ENCODE measurements around the gene MAG.

MAG gene

DNA sequence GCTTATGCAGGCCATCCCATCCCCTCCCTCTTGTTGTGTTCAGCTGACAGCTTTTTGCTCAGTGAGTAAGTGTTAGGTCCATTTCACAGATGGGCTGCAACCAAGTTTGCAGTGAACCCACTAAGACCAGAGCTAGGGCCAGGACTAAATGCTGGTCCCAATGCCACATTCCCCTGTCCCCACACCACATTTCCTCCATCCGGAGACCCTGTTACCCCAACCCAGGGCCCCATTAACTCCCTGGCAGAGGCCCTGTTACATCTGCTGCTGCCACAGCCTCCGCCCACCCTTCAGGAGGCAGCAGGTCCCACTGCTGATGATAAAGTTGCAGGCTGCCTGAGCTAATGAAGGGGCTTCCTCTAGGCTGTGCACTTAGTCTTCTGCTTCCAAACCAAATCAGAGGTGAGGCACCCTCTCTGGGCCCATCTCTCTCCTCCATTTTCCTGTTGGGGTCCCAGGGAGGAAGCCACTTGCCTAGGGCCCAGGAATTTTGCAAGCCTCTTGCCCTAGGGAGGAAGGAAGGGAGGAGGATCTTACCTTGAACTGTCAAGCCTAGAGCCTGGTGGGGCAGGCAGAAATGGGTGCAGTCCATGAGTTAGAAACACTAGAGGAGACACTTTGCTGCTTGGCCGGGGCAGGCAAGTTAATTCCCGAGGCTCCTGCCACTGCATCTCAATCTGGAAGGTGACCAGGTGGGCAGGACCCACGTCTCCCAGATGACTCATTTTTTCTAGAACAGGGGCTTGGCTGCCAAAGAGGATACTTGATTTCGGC lies 26.6 kb upstream of the MAG start:
- no peak for DNase-seq (ENCODE audit: low read depth in 2 of 2)

DNA sequence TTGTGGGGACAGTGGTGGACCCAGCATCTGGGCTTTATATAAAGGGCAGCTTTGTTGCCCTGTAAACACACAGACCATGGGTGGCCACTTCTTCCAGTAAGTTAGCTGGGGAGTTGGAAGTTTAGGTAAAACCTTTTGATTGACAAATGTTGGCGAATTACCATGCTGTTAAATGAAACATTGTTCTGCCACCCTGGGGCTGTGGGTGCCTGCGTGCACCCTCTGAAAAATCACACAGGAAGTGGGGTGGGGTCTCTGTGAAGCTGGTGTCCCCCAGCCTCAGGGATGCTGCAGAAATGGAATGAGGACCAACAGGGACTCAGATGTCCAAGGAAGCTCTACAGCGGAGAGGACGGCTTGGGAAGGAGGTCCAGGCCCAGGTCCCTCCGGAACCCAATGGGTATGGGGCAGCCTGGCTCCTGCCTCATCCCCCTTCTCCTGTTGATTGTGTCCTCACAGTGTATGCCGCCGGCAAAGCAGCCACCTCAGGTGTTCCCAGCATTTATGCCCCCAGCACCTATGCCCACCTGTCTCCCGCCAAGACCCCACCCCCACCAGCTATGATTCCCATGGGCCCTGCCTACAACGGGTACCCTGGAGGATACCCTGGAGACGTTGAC lies 26.0 kb upstream of the MAG start:
- DNase-seq (ENCODE audit: low read depth in 2 of 2) = no peak

DNA sequence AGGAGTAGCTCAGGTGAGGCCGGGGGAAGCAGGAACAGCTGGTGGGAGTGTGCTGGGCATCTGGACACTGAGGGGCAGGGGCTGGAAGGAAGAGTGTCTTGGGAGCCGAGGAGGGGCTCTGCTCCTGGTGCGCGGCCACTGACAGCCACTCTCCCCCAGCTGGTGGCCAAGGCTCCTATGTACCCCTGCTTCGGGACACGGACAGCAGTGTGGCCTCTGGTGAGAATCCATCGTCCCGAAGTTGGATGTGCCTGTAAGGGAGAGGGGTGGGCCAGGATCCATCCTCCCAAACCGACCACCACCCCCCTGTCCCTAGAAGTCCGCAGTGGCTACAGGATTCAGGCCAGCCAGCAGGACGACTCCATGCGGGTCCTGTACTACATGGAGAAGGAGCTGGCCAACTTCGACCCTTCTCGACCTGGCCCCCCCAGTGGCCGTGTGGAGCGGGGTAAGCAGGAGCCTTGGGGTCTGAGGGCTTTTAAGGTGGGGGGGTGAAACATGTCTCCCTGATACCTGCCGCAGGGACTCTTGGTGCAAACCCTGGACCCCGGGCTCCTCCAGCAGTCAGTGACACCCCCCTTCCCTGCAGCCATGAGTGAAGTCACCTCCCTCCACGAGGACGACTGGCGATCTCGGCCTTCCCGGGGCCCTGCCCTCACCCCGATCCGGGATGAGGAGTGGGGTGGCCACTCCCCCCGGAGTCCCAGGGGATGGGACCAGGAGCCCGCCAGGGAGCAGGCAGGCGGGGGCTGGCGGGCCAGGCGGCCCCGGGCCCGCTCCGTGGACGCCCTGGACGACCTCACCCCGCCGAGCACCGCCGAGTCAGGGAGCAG lies 25.2 kb upstream of the MAG start:
- DNase-seq (ENCODE audit: low read depth in 2 of 2) = no peak

DNA sequence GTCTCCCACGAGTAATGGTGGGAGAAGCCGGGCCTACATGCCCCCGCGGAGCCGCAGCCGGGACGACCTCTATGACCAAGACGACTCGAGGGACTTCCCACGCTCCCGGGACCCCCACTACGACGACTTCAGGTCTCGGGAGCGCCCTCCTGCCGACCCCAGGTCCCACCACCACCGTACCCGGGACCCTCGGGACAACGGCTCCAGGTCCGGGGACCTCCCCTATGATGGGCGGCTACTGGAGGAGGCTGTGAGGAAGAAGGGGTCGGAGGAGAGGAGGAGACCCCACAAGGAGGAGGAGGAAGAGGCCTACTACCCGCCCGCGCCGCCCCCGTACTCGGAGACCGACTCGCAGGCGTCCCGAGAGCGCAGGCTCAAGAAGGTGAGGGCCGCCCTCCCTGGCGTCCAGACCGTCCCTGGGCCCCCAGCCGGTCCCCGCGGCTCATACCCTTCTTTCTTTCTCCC lies 24.6 kb upstream of the MAG start:
- peak; percentile 20 for DNase-seq (ENCODE audit: low read depth in 2 of 2)

DNA sequence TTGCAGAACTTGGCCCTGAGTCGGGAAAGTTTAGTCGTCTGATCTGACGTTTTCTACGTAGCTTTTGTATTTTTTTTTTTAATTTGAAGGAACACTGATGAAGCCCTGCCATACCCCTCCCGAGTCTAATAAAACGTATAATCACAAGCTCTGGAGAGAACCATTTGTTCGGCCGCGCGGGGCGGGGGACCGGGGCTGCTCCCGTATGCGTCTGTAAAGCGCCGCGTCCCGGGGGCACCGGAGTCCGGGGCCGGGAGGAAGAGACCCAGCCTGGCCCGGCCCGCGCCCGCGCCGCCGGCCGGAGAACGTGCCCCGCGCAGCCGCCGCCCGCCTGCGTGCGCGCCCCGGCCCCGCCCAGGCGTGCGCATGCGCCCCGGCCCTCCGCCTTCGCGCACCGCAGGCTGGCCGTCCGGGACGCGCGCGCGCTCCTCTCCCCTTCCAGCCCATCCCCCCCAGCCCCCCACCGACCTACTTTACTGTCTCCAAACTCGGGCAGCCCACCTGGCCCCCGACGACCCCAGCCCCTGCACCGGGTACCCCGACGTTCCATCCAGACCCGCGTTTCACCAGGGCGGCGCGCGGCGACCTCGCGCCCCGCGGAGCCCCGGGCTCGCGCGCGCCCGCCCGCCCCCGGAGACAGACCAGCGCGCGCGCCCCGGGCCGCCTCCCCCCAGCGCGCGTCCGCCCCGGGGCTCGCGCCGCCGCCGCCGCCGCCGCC lies 24.0 kb upstream of the MAG start:
- peak; percentile 59 to 71 for DNase-seq (ENCODE audit: low read depth in 2 of 2)

DNA sequence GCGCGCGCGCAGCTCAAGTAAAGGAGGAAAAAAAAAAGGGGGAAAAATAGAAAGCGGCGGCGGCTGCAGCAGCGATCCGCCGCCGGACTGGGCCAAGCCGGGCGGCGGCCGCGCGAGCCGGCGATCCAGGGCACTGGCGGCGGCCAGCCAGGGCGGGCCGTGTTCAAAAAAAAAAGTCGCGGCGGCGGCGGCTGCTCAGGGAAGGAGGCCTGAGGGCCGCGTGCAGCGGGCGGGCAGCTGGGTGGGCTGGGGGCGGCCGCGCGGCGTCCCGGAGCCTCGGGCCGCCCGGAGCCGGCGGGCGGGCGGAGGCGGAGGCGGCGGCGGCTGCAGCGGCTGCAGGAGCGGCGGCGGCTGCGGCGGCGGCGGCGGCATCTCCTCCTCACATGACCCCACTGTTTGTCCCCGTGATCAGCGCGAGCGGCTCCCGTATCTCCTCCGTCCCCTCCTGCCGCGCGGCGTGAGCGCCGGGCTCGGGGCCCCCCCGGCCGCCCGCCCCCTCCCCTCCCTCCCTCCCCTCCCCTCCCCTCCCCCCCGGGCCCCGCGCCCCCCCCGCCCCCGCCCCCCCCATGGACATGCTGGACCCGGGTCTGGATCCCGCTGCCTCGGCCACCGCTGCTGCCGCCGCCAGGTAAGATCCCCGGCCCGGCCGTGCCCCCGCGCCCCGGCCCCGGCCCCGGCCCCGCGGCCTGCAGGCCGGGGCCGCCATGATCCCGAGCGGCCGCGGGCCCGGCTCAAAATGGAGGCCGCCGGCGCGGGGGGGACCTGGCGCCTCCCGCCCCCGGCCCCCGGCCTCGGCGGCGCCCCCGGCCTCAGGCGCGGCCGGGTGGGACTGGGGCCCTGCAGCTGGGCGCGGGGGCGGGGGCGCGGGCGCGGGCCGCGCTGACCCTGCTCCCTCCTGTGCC lies 23.2 kb upstream of the MAG start, which contains the start of gene USF2:
Gene USF2, plus strand, starts transcription at position 427 of the 902 bp plus-strand sequence. Its CDS starts 140 bp downstream, at position 567.
- DNase-seq (ENCODE audit: low read depth in 2 of 2) = peak; percentile 46 to 56

DNA sequence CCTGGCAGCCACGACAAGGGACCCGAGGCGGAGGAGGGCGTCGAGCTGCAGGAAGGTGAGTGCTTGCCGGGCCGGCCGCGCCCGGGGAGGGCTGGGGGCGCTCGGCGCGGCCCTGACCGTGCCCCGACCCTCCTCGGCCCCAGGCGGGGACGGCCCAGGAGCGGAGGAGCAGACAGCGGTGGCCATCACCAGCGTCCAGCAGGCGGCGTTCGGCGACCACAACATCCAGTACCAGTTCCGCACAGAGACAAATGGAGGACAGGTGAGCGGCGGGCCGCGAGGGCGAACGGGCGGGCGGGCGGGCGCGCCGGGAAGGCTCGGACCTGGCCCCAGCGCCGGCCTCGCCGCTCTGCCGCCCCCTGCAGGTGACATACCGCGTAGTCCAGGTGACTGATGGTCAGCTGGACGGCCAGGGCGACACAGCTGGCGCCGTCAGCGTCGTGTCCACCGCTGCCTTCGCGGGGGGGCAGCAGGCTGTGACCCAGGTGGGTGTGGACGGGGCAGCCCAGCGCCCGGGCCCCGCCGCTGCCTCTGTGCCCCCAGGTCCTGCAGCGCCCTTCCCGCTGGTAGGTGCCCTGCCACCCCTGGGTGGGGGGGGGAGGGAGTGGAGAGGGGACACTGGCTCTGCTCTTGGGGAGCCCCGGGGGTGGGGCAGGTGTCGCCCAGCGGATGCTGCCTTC lies 22.4 kb upstream of the MAG start:
- peak; percentile 64 to 69 for DNase-seq (ENCODE audit: low read depth in 2 of 2)

DNA sequence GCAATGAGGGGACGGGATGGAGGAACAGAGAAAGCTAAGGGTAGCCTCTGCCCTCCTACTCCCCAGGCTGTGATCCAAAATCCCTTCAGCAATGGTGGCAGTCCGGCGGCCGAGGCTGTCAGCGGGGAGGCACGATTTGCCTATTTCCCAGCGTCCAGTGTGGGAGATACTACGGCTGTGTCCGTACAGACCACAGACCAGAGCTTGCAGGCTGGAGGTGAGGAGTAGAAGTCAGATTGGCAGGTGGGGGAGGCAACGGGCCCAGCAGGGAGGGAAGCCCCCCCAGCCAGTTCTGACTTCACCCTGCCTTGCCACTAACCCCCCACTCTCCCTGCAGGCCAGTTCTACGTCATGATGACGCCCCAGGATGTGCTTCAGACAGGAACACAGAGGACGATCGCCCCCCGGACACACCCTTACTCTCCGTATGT lies 21.6 kb upstream of the MAG start:
- no peak for DNase-seq (ENCODE audit: low read depth in 2 of 2)

DNA sequence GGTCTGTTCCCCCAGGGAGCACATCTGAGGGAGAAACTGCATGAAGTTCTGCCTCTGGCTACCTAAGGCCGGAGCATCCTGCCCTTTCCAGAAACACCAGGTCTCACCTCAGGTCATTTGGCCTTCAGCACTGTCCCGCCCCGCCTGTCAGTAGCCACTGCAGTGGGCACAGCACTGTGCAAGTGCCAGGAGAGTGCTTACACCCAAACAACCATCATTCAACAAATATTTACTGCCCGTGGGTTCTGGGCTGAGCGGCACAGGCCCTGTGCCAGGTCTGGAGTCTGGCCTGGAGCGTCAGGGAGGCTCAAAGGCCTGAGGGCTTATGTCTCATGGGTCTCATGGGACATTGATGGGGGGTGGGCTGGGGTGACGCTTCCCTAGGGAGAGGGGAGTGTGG lies 20.4 kb upstream of the MAG start:
- no peak for DNase-seq (ENCODE audit: low read depth in 2 of 2)

DNA sequence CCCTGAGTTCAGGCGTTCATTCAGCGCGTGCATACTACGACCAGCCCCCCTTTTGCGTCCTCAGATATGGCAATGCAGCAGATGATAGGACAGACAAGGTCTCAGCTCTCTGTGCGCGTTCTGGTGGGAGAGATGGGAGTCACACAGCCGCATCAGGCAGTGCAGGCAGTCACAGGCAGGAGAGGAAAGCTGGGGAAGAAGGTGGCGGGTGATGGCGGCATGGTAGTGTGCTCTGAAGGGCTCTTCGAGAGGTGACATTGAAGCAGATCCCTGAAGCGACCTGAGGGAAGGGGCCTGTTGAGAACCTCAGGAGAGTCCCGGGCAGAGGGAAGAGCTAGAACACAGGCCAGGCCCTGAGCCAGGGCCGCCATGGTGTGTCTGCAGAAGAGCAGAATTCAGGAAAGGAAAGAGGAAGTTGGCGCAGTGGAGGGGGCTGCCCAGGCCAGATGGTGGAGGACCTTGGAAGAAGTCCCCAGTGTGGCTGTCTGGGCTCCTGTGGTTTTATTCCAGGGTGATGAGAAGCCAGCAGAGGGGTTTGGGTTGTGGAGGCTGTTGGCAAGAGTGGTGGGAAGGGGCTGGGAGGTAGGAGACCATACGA lies 19.7 kb upstream of the MAG start:
- no peak for DNase-seq (ENCODE audit: low read depth in 2 of 2)

DNA sequence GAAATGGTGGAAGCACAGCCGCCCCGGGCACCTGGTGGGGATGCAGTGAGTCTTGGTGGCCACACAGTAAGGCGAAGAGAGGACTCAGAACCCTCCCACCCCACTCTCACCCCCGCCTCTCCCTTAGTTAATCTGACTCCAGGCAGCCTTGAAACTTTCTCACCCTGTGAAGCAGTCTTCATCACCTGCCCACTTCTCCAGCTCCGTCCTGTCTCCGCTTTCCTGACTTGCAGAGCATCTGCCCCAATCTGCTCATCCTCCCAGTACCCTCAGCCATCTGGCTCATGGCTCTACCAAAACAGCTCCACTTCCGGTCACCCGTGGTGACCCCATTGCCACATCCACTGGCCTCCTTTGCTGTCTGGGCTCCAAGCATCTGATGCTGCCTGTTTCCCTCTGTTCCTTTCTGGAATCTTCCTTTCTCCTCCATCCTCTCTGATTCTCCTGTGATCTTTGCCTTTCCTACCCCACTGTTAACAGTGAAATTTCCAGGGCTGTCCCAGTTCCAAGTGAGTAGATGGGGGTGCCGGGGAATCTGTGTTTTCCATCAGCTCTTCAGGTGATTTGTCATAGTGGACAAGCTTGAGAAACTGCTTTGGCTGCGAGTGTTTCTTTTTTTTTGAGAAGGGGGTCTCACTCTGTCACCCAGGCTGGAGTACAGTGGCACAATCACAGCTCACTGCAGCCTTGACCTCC lies 18.9 kb upstream of the MAG start:
- no peak for DNase-seq (ENCODE audit: low read depth in 2 of 2)

DNA sequence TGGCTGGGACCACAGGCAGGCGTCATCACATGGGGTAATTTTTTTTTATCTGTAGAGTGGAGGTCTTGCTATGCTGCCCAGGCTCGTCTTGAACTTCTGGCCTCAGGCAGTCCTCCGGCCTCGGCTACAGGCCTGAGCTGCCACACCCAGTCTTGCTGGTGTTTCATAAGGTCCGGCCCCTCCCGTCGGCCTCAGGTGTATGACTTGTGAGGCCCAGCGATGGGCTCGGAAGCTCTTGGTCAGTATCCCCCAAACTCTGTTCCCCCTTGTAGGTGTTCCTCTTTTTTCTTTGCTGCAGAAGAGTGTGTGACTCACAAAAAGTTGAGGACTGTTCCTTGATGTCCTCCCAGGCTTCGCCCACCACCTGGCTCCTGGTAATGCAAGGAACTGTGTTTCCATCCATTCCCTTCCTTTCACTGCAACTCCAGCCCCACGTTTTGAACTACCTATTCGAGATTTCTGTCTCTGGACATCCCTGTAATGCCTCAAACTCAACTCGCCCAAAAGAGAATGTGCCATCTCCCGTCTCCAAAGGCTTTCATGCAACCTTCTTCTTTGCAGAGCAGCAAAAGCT lies 18.2 kb upstream of the MAG start:
- DNase-seq (ENCODE audit: low read depth in 2 of 2) = no peak

DNA sequence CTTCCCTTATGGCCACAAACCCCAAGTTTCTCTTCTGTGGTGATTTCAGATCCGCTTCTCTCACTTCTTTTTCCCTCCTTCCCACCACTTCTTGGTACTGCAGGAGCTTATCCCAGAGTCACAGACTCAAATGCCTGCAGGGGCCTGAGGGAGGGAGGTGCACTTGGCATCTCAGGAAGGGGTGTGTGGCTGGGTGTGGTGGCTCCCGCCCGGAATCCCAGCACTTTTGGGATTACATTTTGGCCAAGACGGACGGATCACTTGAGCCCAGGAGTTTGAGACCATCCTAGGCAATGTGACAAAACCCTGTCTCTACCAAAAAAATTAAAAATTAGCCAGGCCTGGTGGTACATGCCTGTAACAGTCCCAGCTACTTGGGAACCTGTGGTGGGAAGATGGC lies 17.6 kb upstream of the MAG start:
- DNase-seq (ENCODE audit: low read depth in 2 of 2) = no peak

DNA sequence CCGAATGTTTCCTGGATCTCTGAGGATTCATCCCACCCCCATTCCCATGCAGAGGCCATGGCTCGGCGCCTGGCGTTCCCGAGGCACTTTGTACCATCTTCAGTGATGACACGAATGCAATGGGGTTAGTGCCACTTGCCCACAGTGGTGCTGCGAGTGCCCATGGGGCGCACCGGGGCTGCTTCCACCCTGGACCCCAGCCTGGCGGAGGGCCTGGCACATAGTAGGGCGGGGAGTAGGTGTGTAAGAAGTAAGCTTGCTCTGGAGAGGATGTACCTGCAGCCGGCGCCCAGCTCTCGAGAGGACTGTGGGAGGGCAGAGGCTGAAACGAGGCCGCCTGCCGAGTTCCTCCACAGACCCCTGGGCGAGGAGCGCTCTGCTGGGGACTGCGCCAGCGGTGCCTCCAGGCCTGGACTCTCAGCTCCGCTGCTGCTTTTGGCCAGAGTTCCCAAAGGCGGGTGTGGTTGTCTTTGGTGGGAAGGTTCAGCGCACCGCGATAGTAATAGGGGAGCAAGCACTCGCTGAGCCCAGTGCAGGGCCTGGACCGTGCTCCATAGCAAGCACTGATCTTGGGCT lies 15.2 kb upstream of the MAG start:
- DNase-seq (ENCODE audit: low read depth in 2 of 2) = no peak

DNA sequence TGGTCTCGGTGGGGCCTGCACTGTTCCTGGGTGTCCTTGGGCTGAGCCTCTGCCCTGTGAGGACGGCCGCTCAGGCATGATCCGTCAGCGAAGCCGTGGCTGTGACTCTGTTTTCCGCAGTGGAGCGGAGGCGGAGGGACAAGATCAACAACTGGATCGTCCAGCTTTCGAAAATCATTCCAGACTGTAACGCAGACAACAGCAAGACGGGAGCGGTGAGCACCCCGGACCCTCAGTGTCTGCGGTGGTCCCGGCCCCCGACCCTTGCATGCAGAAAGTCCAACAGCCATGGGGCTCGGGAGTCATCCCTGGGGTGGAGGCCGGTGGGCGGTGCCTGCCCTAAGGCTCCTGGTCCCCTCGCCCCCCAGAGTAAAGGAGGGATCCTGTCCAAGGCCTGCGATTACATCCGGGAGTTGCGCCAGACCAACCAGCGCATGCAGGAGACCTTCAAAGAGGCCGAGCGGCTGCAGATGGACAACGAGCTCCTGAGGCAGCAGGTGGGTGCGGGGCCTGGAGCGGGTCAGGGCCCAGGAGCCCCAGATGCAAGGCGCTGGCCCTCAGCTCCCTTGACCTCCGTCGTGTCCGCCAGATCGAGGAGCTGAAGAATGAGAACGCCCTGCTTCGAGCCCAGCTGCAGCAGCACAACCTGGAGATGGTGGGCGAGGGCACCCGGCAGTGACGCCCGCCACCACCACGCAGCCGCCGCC lies 13.2 kb upstream of the MAG start:
- DNase-seq (ENCODE audit: low read depth in 2 of 2) = no peak

DNA sequence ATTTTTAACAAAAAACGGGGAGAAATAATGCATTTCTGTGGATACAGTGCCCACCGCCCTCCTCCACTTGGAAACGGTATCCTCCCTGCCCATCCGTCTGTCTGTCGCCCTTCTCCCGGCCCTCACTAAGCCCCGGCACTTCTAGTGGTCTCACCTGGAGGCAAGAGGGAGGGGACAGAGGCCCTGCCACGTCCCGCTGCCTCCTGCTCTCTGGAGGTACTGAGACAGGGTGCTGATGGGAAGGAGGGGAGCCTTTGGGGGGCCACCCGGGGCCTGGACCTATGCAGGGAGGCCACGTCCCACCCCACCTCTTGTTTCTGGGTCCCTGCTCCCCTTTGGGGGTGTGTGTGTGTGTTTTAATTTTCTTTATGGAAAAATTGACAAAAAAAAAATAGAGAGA lies 12.6 kb upstream of the MAG start:
- DNase-seq (ENCODE audit: low read depth in 2 of 2) = no peak

DNA sequence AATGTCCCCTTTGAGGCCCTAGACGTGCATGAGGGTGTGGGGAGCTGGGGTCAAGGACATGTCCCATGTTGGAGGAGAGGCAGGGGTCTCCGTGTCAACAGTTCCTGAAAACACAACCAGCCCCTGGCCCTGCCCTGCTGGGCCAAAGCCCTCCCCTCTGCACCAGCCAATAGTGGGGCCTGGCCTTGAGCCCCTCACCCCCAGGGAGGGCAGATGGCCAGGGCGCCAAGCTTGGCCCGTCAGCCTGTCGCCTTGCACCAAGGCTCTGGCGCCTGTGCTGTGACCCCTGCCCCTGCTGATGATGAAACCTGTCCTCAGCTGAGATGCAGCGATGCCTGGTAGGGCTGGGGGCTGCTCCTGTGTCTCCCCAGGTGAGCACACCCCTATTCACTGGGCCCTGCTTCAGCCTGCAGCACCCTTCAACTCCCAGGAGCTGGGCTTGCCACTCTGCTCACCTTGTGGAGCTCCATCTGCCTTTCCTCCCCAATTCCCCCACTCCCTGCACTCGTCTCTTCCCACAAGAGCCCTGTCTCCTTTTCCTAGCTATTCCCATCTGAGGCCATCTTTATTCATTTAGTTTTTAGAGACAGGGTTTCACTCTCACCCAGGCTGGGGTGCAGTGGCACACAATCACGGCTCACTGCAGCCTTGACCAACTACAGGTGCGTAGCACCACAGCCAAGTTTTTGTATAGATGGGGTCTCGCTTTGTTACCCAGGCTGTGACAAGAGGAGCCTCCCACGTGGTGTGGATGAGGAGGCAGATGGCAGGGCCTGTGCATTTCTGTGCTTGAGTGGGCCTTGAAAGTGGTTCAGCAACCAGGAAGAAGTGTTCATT lies 11.8 kb upstream of the MAG start:
- no peak for DNase-seq (ENCODE audit: low read depth in 2 of 2)

Data from stimulated activated CD8-positive, alpha-beta memory T cell treated with anti-CD3 and anti-CD28 coated beads, Interleukin-2, amount 100 ng/mL, for 48 hours (primary cell).